Vagina (tissue), 2 donors: ENCODE data around the gene TMC8. TPM values are rescaled to one million over a fixed set of nuclear protein-coding genes. Genes with fewer than 3 reads are reported as not detected.

Experiments used
- DNase-seq, 2 donors: peaks; one replicate each; pipeline ENCODE4 v3.0.0-alpha.2; 2017; ENCODE audit errors: extremely low spot score in 2 of 2
- H3K27ac ChIP-seq: fragments of 200-600 bp; sonication (generic); one replicate; pipeline ENCODE4 v1.5.1; 2019
- H3K27me3 ChIP-seq: fragments of 200-600 bp; sonication (generic); one replicate; pipeline ENCODE4 v1.5.1; 2019
- H3K36me3 ChIP-seq, 2 donors: fragments of 200-600 bp; sonication (generic); one replicate each; pipeline ENCODE4 v1.5.1; 2017 to 2019
- H3K4me1 ChIP-seq: fragments of 200-600 bp; sonication (generic); one replicate; pipeline ENCODE4 v1.5.1; 2019
- H3K4me3 ChIP-seq, 2 donors: fragments of 200-600 bp; sonication (generic); 1 replicate in 1 of 2; 2 replicates in 1 of 2; pipeline ENCODE4 v1.5.1; 2016 to 2019
- H3K9me3 ChIP-seq: fragments of 200-600 bp; sonication (generic); one replicate; pipeline ENCODE4 v1.5.1; 2019
- CTCF ChIP-seq, 3 experiments: fragments of 450-650 bp in 2 of 3; fragments of 200-600 bp in 1 of 3; sonication (generic) in 1 of 3; IDR thresholded peaks; one replicate each; pipeline ENCODE4 v1.5.1; 2017 to 2019; ENCODE audit warnings: antibody characterized with exemption in 3 of 3, mild to moderate bottlenecking in 2 of 3, moderate library complexity in 2 of 3
- POLR2A ChIP-seq, 2 donors: fragments of 450-650 bp; IDR thresholded peaks; one replicate each; pipeline ENCODE4 v1.6.1; 2017; ENCODE audit warnings: antibody characterized with exemption in 2 of 2, mild to moderate bottlenecking in 2 of 2, moderate library complexity in 2 of 2
- POLR2AphosphoS5 ChIP-seq, 2 donors: sonication (generic); formaldehyde crosslinking; IDR thresholded peaks; one replicate each; pipeline ENCODE4 v1.9.0; 2017; ENCODE audit warnings: antibody characterized with exemption in 2 of 2, mild to moderate bottlenecking in 2 of 2, low read depth in 1 of 2; ENCODE audit not compliant: insufficient read depth in 1 of 2
- intact Hi-C: fragments of 100-400 bp; cut with DNase I; formaldehyde crosslinking; loops from one replicate; pipeline ENCODE4 v1.15.1; 2023
- total RNA-seq: library from RNA; depleted of rRNA; stranded (reverse); fragments of >200 nt; gene quantifications from one replicate; pipeline ENCODE4 v1.2.3, GENCODE V29; 2016

Gene TMC8
- total RNA-seq, 1 donor from 2014 or later: 24.6 TPM

GRCh38 chr17:78121801-78122215, 8.8 kb upstream of the TMC8 start:
- intact Hi-C loops: no loop called here
- no peaks in the 10 kb centered on the region for H3K27me3 ChIP-seq
- peaks cover 0 to 7% of the 10 kb centered on the region in 2 donors for H3K36me3 ChIP-seq
- peaks cover 38% of the 10 kb centered on the region for H3K4me1 ChIP-seq
- H3K9me3 ChIP-seq: no peaks in the 10 kb centered on the region
- DNase-seq: no peak
- H3K27ac ChIP-seq: no peak overlapping the region
- no peak overlapping the region for H3K4me3 ChIP-seq
- no peak for TF ChIP-seq POLR2A (IDR thresholded peaks at IDR 0.05)
- no peak for TF ChIP-seq CTCF (IDR thresholded peaks at IDR 0.05)
- TF ChIP-seq POLR2AphosphoS5 (IDR thresholded peaks at IDR 0.05; ENCODE audit: insufficient read depth in 1 of 2, low read depth in 1 of 2): no peak

- no peak overlapping the region for H3K27ac ChIP-seq
- TF ChIP-seq CTCF (IDR thresholded peaks at IDR 0.05) (no peak), POLR2A (IDR thresholded peaks at IDR 0.05) (no peak)
- intact Hi-C loops: no loop called here
- no peak overlapping the region for H3K4me3 ChIP-seq
- no peaks in the 10 kb centered on the region for H3K27me3 ChIP-seq
- DNase-seq: no peak
- peaks cover 0 to 7% of the 10 kb centered on the region in 2 donors for H3K36me3 ChIP-seq
- H3K9me3 ChIP-seq: no peaks in the 10 kb centered on the region
- H3K4me1 ChIP-seq: peaks cover 41% of the 10 kb centered on the region
Measured at GRCh38 chr17:78122216-78122930, 8.2 kb upstream of the TMC8 start.

GRCh38 chr17:78122931-78123249, 7.7 kb upstream of the TMC8 start:
- Histone ChIP-seq H3K4me1 (peaks cover 41% of the 10 kb centered on the region), H3K27me3 (no peaks in the 10 kb centered on the region), H3K4me3 (no peak overlapping the region), H3K27ac (no peak overlapping the region), H3K36me3 (peaks cover 0 to 7% of the 10 kb centered on the region in 2 donors), H3K9me3 (no peaks in the 10 kb centered on the region)
- no peak for DNase-seq
- intact Hi-C loops: no loop called here
- TF ChIP-seq CTCF (IDR thresholded peaks at IDR 0.05): no peak
- TF ChIP-seq POLR2A (IDR thresholded peaks at IDR 0.05): no peak
- no peak for TF ChIP-seq POLR2AphosphoS5 (IDR thresholded peaks at IDR 0.05; ENCODE audit: insufficient read depth in 1 of 2, low read depth in 1 of 2)

GRCh38 chr17:78123258-78123929, 7.2 kb upstream of the TMC8 start:
- no peak for DNase-seq
- H3K27ac ChIP-seq: no peak overlapping the region
- H3K4me1 ChIP-seq: peaks cover 45% of the 10 kb centered on the region
- intact Hi-C loops: no loop called here
- H3K27me3 ChIP-seq: no peaks in the 10 kb centered on the region
- TF ChIP-seq POLR2A (IDR thresholded peaks at IDR 0.05): no peak
- TF ChIP-seq POLR2AphosphoS5 (IDR thresholded peaks at IDR 0.05; ENCODE audit: insufficient read depth in 1 of 2, low read depth in 1 of 2): no peak
- TF ChIP-seq CTCF (IDR thresholded peaks at IDR 0.05): no peak
- no peak overlapping the region for H3K4me3 ChIP-seq
- no peaks in the 10 kb centered on the region for H3K9me3 ChIP-seq
- H3K36me3 ChIP-seq: peaks cover 0 to 7% of the 10 kb centered on the region in 2 donors
